Ovary (tissue), 9 donors: ENCODE measurements around the gene SLC22A15. TPM values are rescaled to one million over a fixed set of nuclear protein-coding genes. Genes with fewer than 3 reads are reported as not detected.

Experiments
- DNase-seq, 5 donors: peaks; one replicate each; pipeline ENCODE4 v3.0.0-alpha.2; 2019 to 2020
- H3K27ac ChIP-seq, 2 donors: fragments of 200-600 bp; one replicate each; pipeline versions ENCODE4 v1.5.1 to v1.8.0; 2019 to 2022
- H3K27me3 ChIP-seq: fragments of 200-600 bp; one replicate; pipeline ENCODE4 v1.8.0; 2022
- H3K36me3 ChIP-seq: fragments of 200-600 bp; sonication (generic); one replicate; pipeline ENCODE4 v1.5.1; 2019
- H3K4me1 ChIP-seq: one replicate; pipeline ENCODE4 v1.8.1; 2013; ENCODE audit warnings: mild to moderate bottlenecking, moderate library complexity; ENCODE audit not compliant: insufficient read depth
- H3K4me3 ChIP-seq: fragments of 200-600 bp; sonication (generic); one replicate; pipeline ENCODE4 v1.5.1; 2017
- H3K9me3 ChIP-seq, 2 donors: fragments of 200-600 bp in 1 of 2; sonication (generic) in 1 of 2; one replicate each; pipeline versions ENCODE4 v1.5.1 to v1.8.1; 2013 to 2019; ENCODE audit warnings: mild to moderate bottlenecking in 1 of 2, moderate library complexity in 1 of 2
- CTCF ChIP-seq, 3 donors: fragments of 450-650 bp in 2 of 3; fragments of 200-600 bp in 1 of 3; IDR thresholded peaks; one replicate each; pipeline versions ENCODE4 v1.5.1 to v1.8.0; 2016 to 2022; ENCODE audit warnings: antibody characterized with exemption in 3 of 3, mild to moderate bottlenecking in 1 of 3
- EP300 ChIP-seq: sonication (generic); formaldehyde crosslinking; IDR thresholded peaks from one replicate; pipeline ENCODE4 v1.6.1; 2017; ENCODE audit warnings: antibody characterized with exemption
- POLR2A ChIP-seq: fragments of 450-650 bp; IDR thresholded peaks from one replicate; pipeline ENCODE4 v1.6.1; 2017; ENCODE audit warnings: antibody characterized with exemption, mild to moderate bottlenecking, moderate library complexity
- WGBS, 3 donors: extraction: QIAGEN DNeasy Blood & Tissue Kit in 1 of 3; methylation state at CpG; one replicate each; pipeline versions ENCODE4 v1.1.5 to v1.1.7; 2013 to 2017; 5-methylcytosine and 5-hydroxymethylcytosine counted together
- intact Hi-C, 4 donors: fragments of 100-400 bp; cut with DNase I; formaldehyde crosslinking; loops; one replicate each; pipeline versions ENCODE4 v1.11.0 to v1.15.1; 2022 to 2023
- polyA plus RNA-seq, 2 donors: library from polyadenylated mRNA; stranded (reverse); fragments of 200-250 nt in 1 of 2; fragments of 350-450 nt in 1 of 2; fragmentation: Illumina TruSeq in 1 of 2; extraction: RNeasy Lipid Tissue Mini Kit (QIAGEN cat#74804) in 1 of 2; gene quantifications; one replicate each; pipeline ENCODE4 v1.2.3, GENCODE V29; 2013 to 2014
- total RNA-seq, 7 donors: library from RNA; depleted of rRNA in 2 of 7; stranded (reverse); fragments of >200 nt in 2 of 7; fragmentation: NEBNext Ultra II Directional in 3 of 7; extraction: Animal tissue kit (Norgen Biotek cat#: 25700) in 3 of 7; gene quantifications; one replicate each; pipeline versions ENCODE4 v1.1.0 to v1.2.4, GENCODE V29; 2016 to 2023
- donor health status: DM: no; HTN: no; CAD: no; lungs with moderate emphysema.
- donor health status: DM: no; HTN: no; CAD: no.
- donor health status: Bipolar disorder and iron deficiency.
- donor health status: DM: yes; HTN: yes; CAD: no.
- donor health status: DM: no; HTN: no; CAD: no.
- donor health status: DM: yes; HTN: yes; CAD: no.

Gene SLC22A15
- total and polyA plus RNA-seq, 9 donors, result 0.51 to 3.8 (median 1.6) TPM

- intact Hi-C loops, result no loop called here
- no peak for DNase-seq
- H3K4me1 ChIP-seq, result no peaks in the 10 kb centered on the region
These were observed 118.7 kb downstream of the SLC22A15 start for GRCh38 chr1:116095027-116095426.

GRCh38 chr1:116096013-116096618, 119.8 kb downstream of the SLC22A15 start:
- no peaks in the 10 kb centered on the region for H3K36me3 ChIP-seq
- no peaks in the 10 kb centered on the region for H3K4me1 ChIP-seq
- H3K4me3 ChIP-seq, result no peak overlapping the region
- no peak overlapping the region for H3K27ac ChIP-seq
- peaks cover 0 to 4% of the 10 kb centered on the region in 2 donors for H3K9me3 ChIP-seq
- WGBS, 3 donors, result 61 to 70% (median 67%) methylated on average over 1 of the region's 1 CpG
- TF ChIP-seq EP300, result no peak
- TF ChIP-seq POLR2A, result no peak
- TF ChIP-seq CTCF (IDR thresholded peaks at IDR 0.05), result no peak
- H3K27me3 ChIP-seq, result no peaks in the 10 kb centered on the region
- DNase-seq, result no peak
- intact Hi-C loops, result no loop called here

More at GRCh38 chr1:116095027-116095426, 118.7 kb downstream of the SLC22A15 start:
- H3K4me3 ChIP-seq, result no peak overlapping the region
- no peak for TF ChIP-seq EP300
- no peak for TF ChIP-seq CTCF (IDR thresholded peaks at IDR 0.05)
- TF ChIP-seq POLR2A, result no peak
- no peaks in the 10 kb centered on the region for H3K27me3 ChIP-seq
- H3K27ac ChIP-seq, result no peak overlapping the region
- H3K36me3 ChIP-seq, result no peaks in the 10 kb centered on the region
- H3K9me3 ChIP-seq, result peaks cover 0 to 4% of the 10 kb centered on the region in 2 donors

- no peak overlapping the region for H3K27ac ChIP-seq
- no peak for DNase-seq
- H3K4me3 ChIP-seq, result no peak overlapping the region
- no peaks in the 10 kb centered on the region for H3K4me1 ChIP-seq
- intact Hi-C loops, result no loop called here
- WGBS, 3 donors, result 71 to 87% (median 72%) methylated on average over 1 of the region's 1 CpG
- TF ChIP-seq CTCF (IDR thresholded peaks at IDR 0.05), result no peak
- TF ChIP-seq EP300, result no peak
- no peak for TF ChIP-seq POLR2A
- no peaks in the 10 kb centered on the region for H3K9me3 ChIP-seq
- no peaks in the 10 kb centered on the region for H3K27me3 ChIP-seq
- H3K36me3 ChIP-seq, result no peaks in the 10 kb centered on the region
These were observed 121.3 kb downstream of the SLC22A15 start for GRCh38 chr1:116097626-116098025.

- no peak for DNase-seq
- H3K27me3 ChIP-seq, result no peaks in the 10 kb centered on the region
- intact Hi-C loops, result no loop called here
- H3K4me1 ChIP-seq, result no peaks in the 10 kb centered on the region
- TF ChIP-seq CTCF (IDR thresholded peaks at IDR 0.05), result no peak
- TF ChIP-seq POLR2A, result no peak
- no peak for TF ChIP-seq EP300
- no peak overlapping the region for H3K4me3 ChIP-seq
- no peaks in the 10 kb centered on the region for H3K36me3 ChIP-seq
- H3K9me3 ChIP-seq, result no peaks in the 10 kb centered on the region
- WGBS, 3 donors, result 86 to 92% (median 90%) methylated on average over 4 of the region's 4 CpGs
- H3K27ac ChIP-seq, result no peak overlapping the region
These were observed 123.1 kb downstream of the SLC22A15 start for GRCh38 chr1:116099379-116099778.
